Loucy (cell line): ENCODE results near the gene BICRAL.

ENCODE experiments used
- CTCF ChIP-seq: fragments of 200-600 bp; sonication (generic); conservative IDR thresholded peaks from 2 replicates; pipeline ENCODE4 v1.5.1; 2014; ENCODE audit warnings: mild to moderate bottlenecking, antibody characterized with exemption, low read length
- EZH2phosphoT487 ChIP-seq: fragments of 200-600 bp; IDR thresholded peaks from 2 replicates; pipeline ENCODE4 v1.6.1; 2018; ENCODE audit warnings: antibody characterized with exemption, mild to moderate bottlenecking, moderate library complexity, borderline replicate concordance

DNA sequence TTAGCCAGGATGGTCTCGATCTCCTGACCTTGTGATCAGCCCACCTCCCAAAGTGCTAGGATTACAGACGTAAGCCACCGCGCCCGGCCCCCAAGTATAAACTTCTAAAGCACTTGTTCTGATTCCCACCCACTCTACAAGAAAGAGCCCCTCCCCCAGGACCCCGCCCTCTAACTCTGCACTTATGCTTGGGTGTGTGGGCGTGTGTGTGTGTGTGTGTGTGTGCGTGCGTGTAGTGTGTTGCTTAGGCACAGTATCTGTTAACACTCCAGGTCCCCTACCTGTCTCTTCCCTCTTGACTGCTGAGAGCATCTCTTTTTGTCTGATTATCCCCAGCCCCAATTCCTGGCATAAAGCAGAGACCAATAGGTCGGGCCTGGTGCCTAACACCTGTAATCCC is 128.0 kb downstream of the BICRAL start:
- TF ChIP-seq CTCF (no peak), EZH2phosphoT487 (no peak)
